Activated B cell treated with CpG ODN at 0.5 μM for 24 hours (primary cell): Measurements from ENCODE around the gene TEKTIP1. TPM values are rescaled to one million over a fixed set of nuclear protein-coding genes. Genes with fewer than 3 reads are reported as not detected.

Experiments used
- ATAC-seq: fragments of 200-7000 bp; cut with Tn5 transposase; one replicate; pipeline ENCODE4 v1.10.0; 2021; ENCODE audit warnings: low read depth, mild to moderate bottlenecking, moderate library complexity
- CTCF ChIA-PET: fragments of 350-600 bp; sonication (Branson Sonifier 250); formaldehyde crosslinking; loops from one replicate; lab custom pipeline; 2021; ENCODE audit warnings: antibody characterized with exemption; lab: Charles Lee
- POLR2A ChIA-PET: fragments of 350-600 bp; sonication (Branson Sonifier 250); formaldehyde crosslinking; loops from one replicate; lab custom pipeline; 2021; ENCODE audit warnings: antibody characterized with exemption; lab: Charles Lee
- DNase-seq: peaks from one replicate; pipeline ENCODE4 v3.0.0; 2022
- H3K27ac Mint-ChIP-seq: one replicate; pipeline ENCODE4 v1.8.0; 2020; ENCODE audit warnings: mixed read lengths
- H3K27me3 Mint-ChIP-seq: one replicate; pipeline ENCODE4 v1.8.0; 2021; ENCODE audit warnings: mixed read lengths
- H3K36me3 Mint-ChIP-seq: one replicate; pipeline ENCODE4 v1.8.0; 2021; ENCODE audit warnings: low read depth, mixed read lengths
- H3K4me1 Mint-ChIP-seq: one replicate; pipeline ENCODE4 v1.8.0; 2021; ENCODE audit warnings: mixed read lengths
- H3K4me3 Mint-ChIP-seq: one replicate; pipeline ENCODE4 v1.8.0; 2020; ENCODE audit warnings: mild to moderate bottlenecking, mixed read lengths
- H3K9me3 Mint-ChIP-seq: one replicate; pipeline ENCODE4 v1.8.0; 2020; ENCODE audit warnings: mixed read lengths
- CTCF ChIP-seq: fragments of 200-600 bp; IDR thresholded peaks from one replicate; pipeline ENCODE4 v1.8.0; 2022; ENCODE audit warnings: antibody characterized with exemption, mild to moderate bottlenecking
- intact Hi-C: fragments of 100-400 bp; cut with micrococcal nuclease; formaldehyde crosslinking; loops from one replicate; pipeline ENCODE4 v1.15.1; 2024
- total RNA-seq: library from RNA; stranded (reverse); gene quantifications from 2 replicates; pipeline ENCODE4 v1.2.3, GENCODE V29; 2022

Gene TEKTIP1
- total RNA-seq, 1 donor from 2014 or later: 7.1 TPM

DNA sequence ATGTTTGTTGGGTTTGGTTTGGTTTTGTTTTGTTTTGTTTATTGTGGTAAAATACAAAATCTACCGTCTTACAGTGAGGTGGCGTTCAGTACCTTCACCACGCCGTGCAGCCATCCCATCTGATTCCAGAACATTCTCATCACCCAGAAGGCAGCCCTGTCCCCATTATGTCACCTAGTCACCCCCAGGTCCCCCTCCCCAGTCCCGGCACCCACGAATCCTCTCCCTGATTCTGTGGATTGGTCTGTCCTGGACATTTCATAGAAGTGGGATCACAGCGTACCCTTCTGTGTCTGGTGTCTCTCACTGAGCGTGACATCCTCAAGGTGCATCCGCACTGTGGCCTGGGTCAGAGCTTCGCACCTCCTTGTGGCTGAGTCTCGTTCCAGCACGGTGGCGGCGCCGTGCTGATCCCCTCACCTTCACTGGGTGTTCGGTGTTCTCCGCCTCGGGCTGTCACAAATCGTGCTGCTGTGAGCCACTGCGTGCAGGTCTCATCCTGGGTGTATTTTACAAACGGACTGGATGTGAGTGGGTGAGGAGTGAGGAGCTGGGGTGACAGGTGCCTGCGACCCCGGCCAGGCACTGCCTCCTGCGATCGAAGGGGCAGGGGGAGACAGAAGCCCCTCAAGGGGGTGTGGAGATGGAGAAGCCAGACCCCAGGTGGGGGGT is 580 bp upstream of the TEKTIP1 start:
- no peak overlapping the region for H3K27ac Mint-ChIP-seq

DNA sequence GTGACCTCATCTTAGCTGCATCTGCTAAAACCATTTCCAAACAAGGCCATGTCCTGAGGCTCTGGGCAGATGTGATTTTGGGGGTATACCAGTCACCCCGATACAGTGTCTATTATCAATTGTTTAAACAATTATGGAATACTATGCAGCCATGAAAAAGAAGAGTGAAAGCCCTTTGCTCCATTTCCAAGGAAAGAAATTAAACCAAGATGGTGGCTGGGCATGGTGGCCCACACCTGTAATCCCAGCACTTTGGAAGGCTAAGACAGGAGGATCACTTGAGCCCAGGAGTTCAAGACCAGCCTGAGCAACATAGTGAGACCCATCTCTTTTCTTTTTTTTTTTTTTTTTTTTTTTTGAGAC is 763 bp downstream of the TEKTIP1 start:
- intact Hi-C loops: no loop called here
- H3K27ac Mint-ChIP-seq: no peak overlapping the region

More for the DNA sequence above, 580 bp upstream of the TEKTIP1 start:
- no peak for TF ChIP-seq CTCF
- intact Hi-C loops: no loop called here
- ATAC-seq (no peak), DNase-seq (no peak)
- Mint-ChIP-seq H3K4me1 (no peaks in the 10 kb centered on the region), H3K4me3 (no peak overlapping the region), H3K36me3 (peaks cover 44% of the 10 kb centered on the region), H3K27me3 (no peaks in the 10 kb centered on the region), H3K9me3 (no peaks in the 10 kb centered on the region)
- POLR2A ChIA-PET: no interaction called here
- CTCF ChIA-PET: no interaction called here

GRCh38 chr19:3543150-3544057 is 4.4 kb downstream of the TEKTIP1 start:
- no peak overlapping the region for H3K4me3 Mint-ChIP-seq
- no peak for TF ChIP-seq CTCF
- H3K4me1 Mint-ChIP-seq: peaks cover 7% of the 10 kb centered on the region
- no peaks in the 10 kb centered on the region for H3K27me3 Mint-ChIP-seq
- no peak for ATAC-seq
- no peaks in the 10 kb centered on the region for H3K9me3 Mint-ChIP-seq
- CTCF ChIA-PET: interaction anchor here (4.3 kb wide), 1 partner anchor 13 kb away, joined by 37 read pairs; the partner anchor contains the start of gene MFSD12
- POLR2A ChIA-PET: interaction anchor here (1.9 kb wide), 1 partner anchor 14 kb away, joined by 13 read pairs; the partner anchor contains the start of gene MFSD12
- intact Hi-C loops: loop anchor here (2.0 kb wide), 1 partner anchor 15 kb away; no protein-coding TSS in a partner anchor
- H3K36me3 Mint-ChIP-seq: peaks cover 29% of the 10 kb centered on the region
- DNase-seq: no peak
- H3K27ac Mint-ChIP-seq: no peak overlapping the region

More for the DNA sequence above, 763 bp downstream of the TEKTIP1 start:
- no peaks in the 10 kb centered on the region for H3K27me3 Mint-ChIP-seq
- peaks cover 32% of the 10 kb centered on the region for H3K36me3 Mint-ChIP-seq
- ATAC-seq (no peak), DNase-seq (no peak)
- H3K4me1 Mint-ChIP-seq: no peaks in the 10 kb centered on the region
- POLR2A ChIA-PET: interaction anchor here (0.6 kb wide), 2 partner anchors 68 to 589 kb away, joined by 3 read pairs; no protein-coding TSS in a partner anchor
- CTCF ChIA-PET: no interaction called here
- H3K9me3 Mint-ChIP-seq: no peaks in the 10 kb centered on the region
- TF ChIP-seq CTCF: no peak
- H3K4me3 Mint-ChIP-seq: no peak overlapping the region

GRCh38 chr19:3544058-3544376 is 5.0 kb downstream of the TEKTIP1 start:
- Mint-ChIP-seq H3K9me3 (no peaks in the 10 kb centered on the region), H3K4me3 (no peak overlapping the region), H3K27me3 (no peaks in the 10 kb centered on the region), H3K36me3 (peaks cover 29% of the 10 kb centered on the region), H3K27ac (no peak overlapping the region), H3K4me1 (peaks cover 7% of the 10 kb centered on the region)
- intact Hi-C loops: loop anchor here (2.0 kb wide), 1 partner anchor 15 kb away; no protein-coding TSS in a partner anchor
- no peak for TF ChIP-seq CTCF
- DNase-seq (no peak), ATAC-seq (no peak)
- ChIA-PET POLR2A (interaction anchor here (1.9 kb wide), 1 partner anchor 13 kb away, joined by 13 read pairs; the partner anchor contains the start of gene MFSD12), CTCF (interaction anchor here (2.2 to 4.3 kb wide), 3 partner anchors 12 to 74 kb away, joined by 9 to 37 read pairs (median 15); partner anchors contain the start of genes GIPC3 and MFSD12)
